Immature natural killer cell (primary cell): Measurements from ENCODE around the gene GRWD1. TPM values are rescaled to one million over a fixed set of nuclear protein-coding genes. Genes with fewer than 3 reads are reported as not detected.
A peak's percentile ranks its signal among the peaks of the same experiment; 100 is the strongest.

Source experiments
- DNase-seq, 3 donors: peaks; one replicate each; pipeline ENCODE4 v3.0.0; 2022; ENCODE audit warnings: mixed read lengths in 1 of 3
- H3K27ac Mint-ChIP-seq, 6 donors: one replicate each; pipeline ENCODE4 v1.8.0; 2020; ENCODE audit warnings: mixed read lengths in 6 of 6, mild to moderate bottlenecking in 5 of 6, inconsistent platforms in 4 of 6, moderate library complexity in 3 of 6
- H3K27me3 Mint-ChIP-seq, 3 donors: one replicate each; pipeline ENCODE4 v1.8.0; 2020 to 2021; ENCODE audit warnings: low read depth in 3 of 3, mild to moderate bottlenecking in 3 of 3, mixed read lengths in 3 of 3, moderate library complexity in 3 of 3, inconsistent platforms in 1 of 3
- H3K36me3 Mint-ChIP-seq, 3 donors: one replicate each; pipeline ENCODE4 v1.8.0; 2020; ENCODE audit warnings: mixed read lengths in 3 of 3, inconsistent platforms in 2 of 3, mild to moderate bottlenecking in 2 of 3
- H3K4me1 Mint-ChIP-seq, 2 donors: one replicate each; pipeline ENCODE4 v1.8.0; 2020; ENCODE audit warnings: inconsistent platforms in 2 of 2, mild to moderate bottlenecking in 2 of 2, mixed read lengths in 2 of 2, moderate library complexity in 1 of 2
- H3K4me3 Mint-ChIP-seq, 5 donors: one replicate each; pipeline ENCODE4 v1.8.0; 2020; ENCODE audit warnings: mild to moderate bottlenecking in 5 of 5, mixed read lengths in 5 of 5, inconsistent platforms in 3 of 5, moderate library complexity in 3 of 5
- H3K9me3 Mint-ChIP-seq, 6 donors: one replicate each; pipeline ENCODE4 v1.8.0; 2020; ENCODE audit warnings: mild to moderate bottlenecking in 6 of 6, mixed read lengths in 6 of 6, inconsistent platforms in 4 of 6, moderate library complexity in 3 of 6
- polyA plus RNA-seq, 3 donors: library from polyadenylated mRNA; unstranded; fragments of 300-500 nt; fragmentation: Illumina TruSeq; gene quantifications; one replicate each; pipeline ENCODE4 v1.2.3, GENCODE V29; 2021

GRWD1 gene
- polyA plus RNA-seq, 3 donors from 2014 or later = 32.3 to 42.4 (median 34.6) TPM

GRCh38 chr19:48491793-48492123 lies 46.0 kb downstream of the GRWD1 start:
- H3K4me1 Mint-ChIP-seq = peaks cover 36 to 38% of the 10 kb centered on the region in 2 donors
- peak overlapping the region in 4 of 5 donors; percentile 70 to 85 (median 74) for H3K4me3 Mint-ChIP-seq
- H3K9me3 Mint-ChIP-seq = no peaks in the 10 kb centered on the region
- no peak overlapping the region for H3K27ac Mint-ChIP-seq
- peaks cover 4 to 13% (median 11%) of the 10 kb centered on the region in 3 donors for H3K27me3 Mint-ChIP-seq
- no peaks in the 10 kb centered on the region for H3K36me3 Mint-ChIP-seq
- DNase-seq = no peak

- Mint-ChIP-seq H3K27me3 (peaks cover 7 to 13% (median 9%) of the 10 kb centered on the region in 3 donors), H3K36me3 (no peaks in the 10 kb centered on the region)
Observed at GRCh38 chr19:48492925-48493717, 47.3 kb downstream of the GRWD1 start.

GRCh38 chr19:48493718-48494401 lies 48.1 kb downstream of the GRWD1 start:
- no peaks in the 10 kb centered on the region for H3K9me3 Mint-ChIP-seq
- peak overlapping the region in 1 of 6 donors; percentile 7 for H3K27ac Mint-ChIP-seq
- DNase-seq = no peak
- no peaks in the 10 kb centered on the region for H3K36me3 Mint-ChIP-seq
- peaks cover 7 to 9% (median 8%) of the 10 kb centered on the region in 3 donors for H3K27me3 Mint-ChIP-seq
- H3K4me3 Mint-ChIP-seq = peak overlapping the region; percentile 78 to 83 (median 79)
- H3K4me1 Mint-ChIP-seq = peaks cover 36 to 40% of the 10 kb centered on the region in 2 donors

More at GRCh38 chr19:48492925-48493717, 47.3 kb downstream of the GRWD1 start:
- Mint-ChIP-seq H3K27ac (peak overlapping the region in 4 of 6 donors; percentile 51 to 83 (median 78)), H3K4me3 (peak overlapping the region; percentile 70 to 85 (median 78)), H3K9me3 (no peaks in the 10 kb centered on the region), H3K4me1 (peaks cover 36 to 40% of the 10 kb centered on the region in 2 donors)
- DNase-seq = peak; percentile 85 to 88 (median 88)

- peaks cover 5 to 10% (median 8%) of the 10 kb centered on the region in 3 donors for H3K27me3 Mint-ChIP-seq
- H3K4me1 Mint-ChIP-seq = peaks cover 36 to 38% of the 10 kb centered on the region in 2 donors
- H3K36me3 Mint-ChIP-seq = no peaks in the 10 kb centered on the region
- DNase-seq = no peak
- H3K27ac Mint-ChIP-seq = no peak overlapping the region
- peak overlapping the region; percentile 27 to 76 (median 54) for H3K4me3 Mint-ChIP-seq
- H3K9me3 Mint-ChIP-seq = no peaks in the 10 kb centered on the region
Observed at GRCh38 chr19:48495396-48495795, 49.6 kb downstream of the GRWD1 start.

GRCh38 chr19:48496959-48497727 lies 51.4 kb downstream of the GRWD1 start:
- Mint-ChIP-seq H3K36me3 (no peaks in the 10 kb centered on the region), H3K27ac (no peak overlapping the region), H3K27me3 (peaks cover 6 to 10% (median 7%) of the 10 kb centered on the region in 3 donors), H3K9me3 (no peaks in the 10 kb centered on the region), H3K4me1 (peaks cover 28 to 33% of the 10 kb centered on the region in 2 donors), H3K4me3 (peak overlapping the region in 1 of 5 donors; percentile 40)
- DNase-seq = no peak

- DNase-seq = no peak
- Mint-ChIP-seq H3K27ac (peak overlapping the region in 1 of 6 donors; percentile 64), H3K4me1 (peaks cover 20 to 26% of the 10 kb centered on the region in 2 donors), H3K36me3 (no peaks in the 10 kb centered on the region), H3K4me3 (peak overlapping the region in 1 of 5 donors; percentile 48), H3K9me3 (no peaks in the 10 kb centered on the region), H3K27me3 (peaks cover 2 to 9% (median 4%) of the 10 kb centered on the region in 3 donors)
Observed at GRCh38 chr19:48497728-48498594, 52.2 kb downstream of the GRWD1 start.

- Mint-ChIP-seq H3K9me3 (no peaks in the 10 kb centered on the region), H3K4me1 (peaks cover 18 to 22% of the 10 kb centered on the region in 2 donors), H3K27me3 (peaks cover 2 to 8% (median 4%) of the 10 kb centered on the region in 3 donors), H3K4me3 (no peak overlapping the region), H3K27ac (no peak overlapping the region), H3K36me3 (no peaks in the 10 kb centered on the region)
- DNase-seq = no peak
Observed at GRCh38 chr19:48498595-48499311, 53.0 kb downstream of the GRWD1 start.

- peaks cover 2 to 6% (median 4%) of the 10 kb centered on the region in 3 donors for H3K27me3 Mint-ChIP-seq
Observed at GRCh38 chr19:48499316-48500090, 53.7 kb downstream of the GRWD1 start.

GRCh38 chr19:48500830-48501493 lies 55.2 kb downstream of the GRWD1 start:
- Mint-ChIP-seq H3K4me3 (peak overlapping the region in 3 of 5 donors; percentile 35 to 70 (median 63)), H3K4me1 (peaks cover 6 to 13% of the 10 kb centered on the region in 2 donors), H3K36me3 (no peaks in the 10 kb centered on the region), H3K27me3 (peaks cover 2 to 6% (median 4%) of the 10 kb centered on the region in 3 donors), H3K27ac (no peak overlapping the region), H3K9me3 (no peaks in the 10 kb centered on the region)
- DNase-seq = no peak

More at GRCh38 chr19:48499316-48500090, 53.7 kb downstream of the GRWD1 start:
- H3K4me3 Mint-ChIP-seq = no peak overlapping the region
- peak overlapping the region in 1 of 6 donors; percentile 71 for H3K27ac Mint-ChIP-seq
- H3K9me3 Mint-ChIP-seq = no peaks in the 10 kb centered on the region
- peaks cover 15 to 19% of the 10 kb centered on the region in 2 donors for H3K4me1 Mint-ChIP-seq
- H3K36me3 Mint-ChIP-seq = no peaks in the 10 kb centered on the region
- DNase-seq = no peak

GRCh38 chr19:48501494-48502349 lies 55.9 kb downstream of the GRWD1 start:
- H3K27me3 Mint-ChIP-seq = peaks cover 2 to 6% (median 4%) of the 10 kb centered on the region in 3 donors
- H3K4me1 Mint-ChIP-seq = peaks cover 6 to 13% of the 10 kb centered on the region in 2 donors
- no peaks in the 10 kb centered on the region for H3K9me3 Mint-ChIP-seq
- no peak overlapping the region for H3K27ac Mint-ChIP-seq
- peak in 2 of 3 donors; percentile 38 to 43 for DNase-seq
- no peaks in the 10 kb centered on the region for H3K36me3 Mint-ChIP-seq
- H3K4me3 Mint-ChIP-seq = peak overlapping the region; percentile 25 to 70 (median 40)
